OCI-LY3 (cell line): ENCODE data around the gene FAM53B.

Experiments
- H2AFZ ChIP-seq: fragments of 200-600, 300-600 bp; shearing (Covaris generic); 2 replicates; pipeline ENCODE4 v1.6.0; 2014; ENCODE audit warnings: antibody characterized with exemption, low read depth, low read length
- H3K27ac ChIP-seq: fragments of 200-600, 300-600 bp; sonication (generic); 2 replicates; pipeline ENCODE4 v1.5.1; 2014; ENCODE audit warnings: mild to moderate bottlenecking, low read length, moderate library complexity, mixed read lengths
- H3K27me3 ChIP-seq: fragments of 200-600, 300-600 bp; sonication (generic); 2 replicates; pipeline ENCODE4 v1.6.1; 2014; ENCODE audit warnings: low read depth, low read length, mixed read lengths
- H3K36me3 ChIP-seq: fragments of 200-600, 300-600 bp; sonication (generic); replicated peaks from 2 replicates; pipeline ENCODE3; 2014; ENCODE audit warnings: low read depth, low read length, mixed read lengths
- H3K4me1 ChIP-seq: fragments of 300-600, 200-600 bp; sonication (generic); 2 replicates; pipeline ENCODE4 v1.6.1; 2014; ENCODE audit warnings: low read length, mixed read lengths
- H3K4me2 ChIP-seq: fragments of 200-600, 300-600 bp; sonication (generic); 2 replicates; pipeline ENCODE4 v1.6.1; 2014; ENCODE audit warnings: low read length, mixed read lengths
- H3K4me3 ChIP-seq: fragments of 300-600, 200-600 bp; sonication (generic); 2 replicates; pipeline ENCODE4 v1.5.1; 2014; ENCODE audit warnings: antibody characterized with exemption, mild to moderate bottlenecking, low read length, moderate library complexity
- H3K79me2 ChIP-seq: fragments of 300-600, 200-600 bp; shearing (Covaris generic); 2 replicates; pipeline ENCODE4 v1.6.1; 2014; ENCODE audit warnings: mild to moderate bottlenecking, low read length, mixed read lengths
- H3K9ac ChIP-seq: fragments of 300-600, 200-600 bp; shearing (Covaris generic); 2 replicates; pipeline ENCODE4 v1.6.0; 2014; ENCODE audit warnings: mild to moderate bottlenecking, low read length, moderate library complexity
- H3K9me3 ChIP-seq: fragments of 200-600, 300-600 bp; shearing (Covaris generic); 2 replicates; pipeline ENCODE4 v1.6.1; 2014; ENCODE audit warnings: low read length, mixed read lengths; ENCODE audit not compliant: insufficient read depth
- H4K20me1 ChIP-seq: fragments of 200-600, 300-600 bp; sonication (generic); 2 replicates; pipeline ENCODE4 v1.6.1; 2016; ENCODE audit warnings: low read length, mixed read lengths; ENCODE audit not compliant: insufficient read depth
- EZH2phosphoT487 ChIP-seq: fragments of 200-600 bp; shearing (Covaris generic); IDR thresholded peaks from 2 replicates; pipeline ENCODE4 v1.6.1; 2018; ENCODE audit warnings: antibody characterized with exemption, mixed run types, low read depth
- TF ChIP-seq, protein P1 (sequence below): fragments of 200-600, 300-600 bp; sonication (generic); IDR thresholded peaks from 2 replicates; pipeline ENCODE4 v1.5.1; 2014; ENCODE audit warnings: antibody characterized with exemption, low read length, low read depth

FAM53B gene

DNA sequence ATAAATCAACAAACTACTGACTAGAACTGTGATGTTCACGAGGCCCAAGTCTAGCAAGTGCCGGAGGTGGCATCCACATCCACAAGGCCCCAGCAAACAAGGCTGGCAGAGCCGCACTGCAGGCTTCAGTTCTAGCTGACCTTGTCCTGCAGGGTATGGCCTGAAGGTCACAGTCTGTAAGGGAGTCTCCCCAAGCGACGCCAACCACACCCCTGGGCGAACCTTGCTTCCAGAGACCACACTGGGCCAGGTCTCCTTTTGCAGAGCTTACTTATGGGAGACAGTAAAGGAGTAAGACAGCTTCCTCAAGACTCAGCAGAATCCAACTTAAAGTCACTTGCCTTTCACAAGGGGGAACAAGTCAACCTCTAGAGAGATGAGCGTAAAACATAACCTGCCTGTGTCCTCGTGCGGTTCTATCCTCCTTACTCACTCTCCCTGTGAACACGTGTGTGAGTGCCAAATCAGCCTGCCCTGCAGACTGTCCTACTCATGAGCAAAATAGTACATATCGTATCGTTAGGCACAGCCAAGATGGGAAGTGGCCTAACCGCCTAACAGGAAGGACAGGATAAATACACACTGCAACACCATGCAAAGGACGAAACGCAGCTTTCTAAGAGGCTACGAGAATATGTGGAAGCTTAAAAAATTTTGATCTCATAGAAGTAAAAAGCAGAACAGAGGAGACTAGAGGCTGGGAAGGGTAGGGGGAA, 22.7 kb downstream of the FAM53B start:
- Histone ChIP-seq H3K4me2 (peak overlapping the region; percentile 59), H3K4me1 (peaks cover 84% of the 10 kb centered on the region), H3K9me3 (no peaks in the 10 kb centered on the region), H2AFZ (no peak overlapping the region), H3K27me3 (no peaks in the 10 kb centered on the region), H3K4me3 (peak overlapping the region; percentile 21), H3K36me3 (peaks cover 15% of the 10 kb centered on the region), H3K9ac (peak overlapping the region; percentile 38; the same call in 1 of the 2 replicates), H3K27ac (peak overlapping the region; percentile 35; the same call in 1 of the 2 replicates), H4K20me1 (peaks cover 8% of the 10 kb centered on the region; the same call in 1 of the 2 replicates), H3K79me2 (peaks cover 77% of the 10 kb centered on the region)
- TF ChIP-seq, protein P1, sequence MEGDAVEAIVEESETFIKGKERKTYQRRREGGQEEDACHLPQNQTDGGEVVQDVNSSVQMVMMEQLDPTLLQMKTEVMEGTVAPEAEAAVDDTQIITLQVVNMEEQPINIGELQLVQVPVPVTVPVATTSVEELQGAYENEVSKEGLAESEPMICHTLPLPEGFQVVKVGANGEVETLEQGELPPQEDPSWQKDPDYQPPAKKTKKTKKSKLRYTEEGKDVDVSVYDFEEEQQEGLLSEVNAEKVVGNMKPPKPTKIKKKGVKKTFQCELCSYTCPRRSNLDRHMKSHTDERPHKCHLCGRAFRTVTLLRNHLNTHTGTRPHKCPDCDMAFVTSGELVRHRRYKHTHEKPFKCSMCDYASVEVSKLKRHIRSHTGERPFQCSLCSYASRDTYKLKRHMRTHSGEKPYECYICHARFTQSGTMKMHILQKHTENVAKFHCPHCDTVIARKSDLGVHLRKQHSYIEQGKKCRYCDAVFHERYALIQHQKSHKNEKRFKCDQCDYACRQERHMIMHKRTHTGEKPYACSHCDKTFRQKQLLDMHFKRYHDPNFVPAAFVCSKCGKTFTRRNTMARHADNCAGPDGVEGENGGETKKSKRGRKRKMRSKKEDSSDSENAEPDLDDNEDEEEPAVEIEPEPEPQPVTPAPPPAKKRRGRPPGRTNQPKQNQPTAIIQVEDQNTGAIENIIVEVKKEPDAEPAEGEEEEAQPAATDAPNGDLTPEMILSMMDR: no peak
- no peak for TF ChIP-seq EZH2phosphoT487

DNA sequence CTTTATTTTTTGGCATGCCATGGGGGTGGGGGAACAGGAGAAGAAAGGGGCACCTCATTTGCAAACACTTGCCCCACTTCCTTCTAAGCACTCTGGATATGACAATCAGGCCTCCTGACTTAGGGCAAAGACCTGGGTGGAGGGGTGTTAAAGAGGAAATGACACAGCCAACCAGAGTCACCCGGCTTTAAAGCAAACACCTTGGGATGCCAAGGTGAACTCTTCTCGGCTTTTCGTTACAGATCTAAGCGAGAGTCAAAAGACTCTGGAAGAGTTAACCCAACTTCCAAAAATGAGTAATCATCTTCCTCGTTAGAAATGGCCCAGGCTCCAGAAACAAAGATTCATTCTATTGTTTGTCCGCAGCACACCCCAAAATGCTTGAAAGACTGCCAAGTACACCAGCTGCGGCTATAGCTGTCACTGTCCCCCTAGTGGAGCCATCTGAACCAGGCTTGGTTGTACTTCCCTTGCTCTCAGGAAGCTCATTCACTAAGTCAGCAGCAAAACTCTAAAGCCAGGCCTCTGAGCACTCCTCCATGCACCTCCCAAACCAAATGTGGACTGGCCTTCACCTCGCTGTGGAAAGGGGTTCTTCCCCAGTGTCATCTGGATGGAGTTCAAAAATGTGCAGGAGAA, 24.8 kb downstream of the FAM53B start:
- H3K4me3 ChIP-seq: peak overlapping the region; percentile 74
- peaks cover 16% of the 10 kb centered on the region for H3K36me3 ChIP-seq
- no peaks in the 10 kb centered on the region for H3K27me3 ChIP-seq
- H3K27ac ChIP-seq: peak overlapping the region; percentile 97
- TF ChIP-seq EZH2phosphoT487: no peak
- TF ChIP-seq, protein P1: peak; percentile 45
- H4K20me1 ChIP-seq: 0 out of 2 replicates have a peak, but pooled peaks cover 10% of the 10 kb centered on the region
- peaks cover 85% of the 10 kb centered on the region for H3K4me1 ChIP-seq
- peak overlapping the region; percentile 93 for H3K4me2 ChIP-seq
- no peak overlapping the region for H2AFZ ChIP-seq
- no peaks in the 10 kb centered on the region for H3K9me3 ChIP-seq
- H3K9ac ChIP-seq: peak overlapping the region; percentile 83
- H3K79me2 ChIP-seq: peaks cover 76% of the 10 kb centered on the region

DNA sequence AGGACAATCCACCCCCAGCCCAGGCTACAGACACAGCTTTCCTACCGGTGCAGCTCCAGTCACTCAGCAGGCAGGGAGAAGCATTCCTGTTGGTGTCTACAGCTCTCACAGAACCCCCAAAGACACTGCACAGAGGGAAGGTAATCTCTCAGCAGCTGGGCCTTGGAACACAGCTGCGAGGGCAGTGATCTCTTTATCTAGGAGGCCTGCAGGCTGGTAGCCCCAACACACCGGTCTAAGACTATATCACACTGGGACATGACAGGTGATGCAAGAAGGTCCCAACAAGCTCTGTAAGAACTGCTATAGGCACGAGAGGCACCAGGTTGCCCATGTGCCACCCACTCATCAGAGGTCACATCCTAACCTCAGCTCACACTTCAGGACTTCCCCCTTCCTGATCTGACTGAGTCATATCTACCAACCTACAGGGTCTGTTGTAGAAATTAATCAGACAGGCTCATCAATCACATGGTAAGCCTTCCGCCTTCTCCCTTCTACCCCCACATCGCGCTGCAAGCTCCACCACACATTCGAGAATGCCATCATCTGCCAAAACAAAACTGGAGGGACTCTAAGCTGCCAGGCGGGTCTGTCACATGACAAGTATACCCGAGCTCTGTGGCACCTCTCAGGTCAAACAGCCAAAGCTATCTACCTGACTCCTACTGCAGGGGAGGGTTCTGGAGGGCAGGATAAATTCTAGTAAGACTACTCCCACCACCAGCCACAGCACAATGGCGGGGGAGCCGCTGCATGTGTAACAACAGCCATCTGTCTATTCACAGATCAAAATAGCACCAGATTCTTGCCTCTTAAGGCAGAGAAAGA, 26.1 kb downstream of the FAM53B start:
- H4K20me1 ChIP-seq: peaks cover 6% of the 10 kb centered on the region; the same call in 1 of the 2 replicates
- H3K9me3 ChIP-seq: no peaks in the 10 kb centered on the region
- peaks cover 16% of the 10 kb centered on the region for H3K36me3 ChIP-seq
- H3K79me2 ChIP-seq: peaks cover 78% of the 10 kb centered on the region
- H2AFZ ChIP-seq: no peak overlapping the region
- peak overlapping the region; percentile 83 for H3K9ac ChIP-seq
- H3K27ac ChIP-seq: peak overlapping the region; percentile 97
- peak overlapping the region; percentile 74 for H3K4me3 ChIP-seq
- peak overlapping the region; percentile 93 for H3K4me2 ChIP-seq
- peaks cover 76% of the 10 kb centered on the region for H3K4me1 ChIP-seq
- no peak for TF ChIP-seq EZH2phosphoT487
- TF ChIP-seq, protein P1: no peak
- H3K27me3 ChIP-seq: no peaks in the 10 kb centered on the region
